IMR-90 (cell line): ENCODE measurements around the gene VAMP4. TPM values are rescaled to one million over a fixed set of nuclear protein-coding genes. Genes with fewer than 3 reads are reported as not detected.
A peak's percentile ranks its signal among the peaks of the same experiment; 100 is the strongest.

Source experiments
- ATAC-seq: fragments of 200-7000 bp; cut with Tn5 transposase; 2 replicates; pipeline ENCODE4 v1.9.1; 2020; ENCODE audit warnings: low read depth, mild to moderate bottlenecking, moderate library complexity
- BruUV-seq: library from RNA; stranded (reverse); fragments of 400-500 nt; replicated peaks from 2 replicates; lab custom pipeline; 2021; lab: Mats Ljungman, UMichigan
- CTCF ChIA-PET: fragments of 300-600 bp; formaldehyde crosslinking; extraction: SDS; loops from one replicate; lab custom pipeline; 2021; ENCODE audit warnings: antibody characterized with exemption; lab: Yijun Ruan, JAX
- POLR2A ChIA-PET: fragments of 300-600 bp; sonication (Branson Sonifier 250); formaldehyde crosslinking; loops from one replicate; lab custom pipeline; 2022; ENCODE audit warnings: antibody characterized with exemption; ENCODE audit not compliant: unreplicated experiment; lab: Charles Lee
- DNase-seq: peaks from one replicate; pipeline ENCODE4 v3.0.0; 2013
- H2AFZ ChIP-seq: replicated peaks from 2 replicates; pipeline ENCODE3; 2013; ENCODE audit warnings: low read length, mild to moderate bottlenecking; ENCODE audit not compliant: poor library complexity
- H2AK5ac ChIP-seq: 2 replicates; pipeline ENCODE4 v1.6.1; 2013; ENCODE audit warnings: low read depth, low read length, inconsistent platforms
- H2AK9ac ChIP-seq: replicated peaks from 2 replicates; pipeline ENCODE3; 2013; ENCODE audit warnings: mild to moderate bottlenecking, low read depth, low read length, moderate library complexity; ENCODE audit not compliant: poor library complexity
- H2BK120ac ChIP-seq: 2 replicates; pipeline ENCODE4 v1.6.1; 2013; ENCODE audit warnings: low read depth, low read length, inconsistent platforms
- H2BK15ac ChIP-seq: 3 replicates; pipeline ENCODE4 v1.6.1; 2013; ENCODE audit warnings: low read depth, low read length, inconsistent platforms
- H2BK20ac ChIP-seq: 2 replicates; pipeline ENCODE4 v1.6.1; 2013; ENCODE audit warnings: low read depth, mild to moderate bottlenecking, inconsistent platforms, low read length, moderate library complexity
- H2BK5ac ChIP-seq: 2 replicates; pipeline ENCODE4 v1.6.1; 2013; ENCODE audit warnings: mild to moderate bottlenecking, low read depth, low read length, inconsistent platforms; ENCODE audit not compliant: poor library complexity, severe bottlenecking
- H3K14ac ChIP-seq: replicated peaks from 2 replicates; pipeline ENCODE4 v1.6.1; 2013; ENCODE audit warnings: low read depth, low read length, inconsistent platforms
- H3K18ac ChIP-seq: 2 replicates; pipeline ENCODE4 v1.6.1; 2013; ENCODE audit warnings: low read depth, low read length, control low read depth
- H3K23ac ChIP-seq: 2 replicates; pipeline ENCODE4 v1.6.1; 2013; ENCODE audit warnings: low read depth, low read length, inconsistent platforms
- H3K27ac ChIP-seq: 2 replicates; pipeline ENCODE4 v1.5.1; 2013; ENCODE audit warnings: mild to moderate bottlenecking, control low read depth, low read length; ENCODE audit not compliant: insufficient read depth
- H3K27me3 ChIP-seq: 2 replicates; pipeline ENCODE4 v1.6.1; 2013; ENCODE audit warnings: low read length; ENCODE audit not compliant: control insufficient read depth, insufficient read depth
- H3K36me3 ChIP-seq: 2 replicates; pipeline ENCODE4 v1.6.1; 2013; ENCODE audit warnings: low read length, mixed read lengths; ENCODE audit not compliant: control insufficient read depth, insufficient read depth
- H3K4ac ChIP-seq: 2 replicates; pipeline ENCODE4 v1.6.1; 2013; ENCODE audit warnings: low read depth, low read length, inconsistent platforms
- H3K4me1 ChIP-seq: 2 replicates; pipeline ENCODE4 v1.6.1; 2013; ENCODE audit warnings: low read length, mixed read lengths; ENCODE audit not compliant: control insufficient read depth, insufficient read depth
- H3K4me2 ChIP-seq: 2 replicates; pipeline ENCODE4 v1.6.1; 2013; ENCODE audit warnings: low read depth, mild to moderate bottlenecking, control low read depth, low read length, moderate library complexity
- H3K4me3 ChIP-seq: 2 replicates; pipeline ENCODE4 v1.5.1; 2013; ENCODE audit warnings: low read depth, mild to moderate bottlenecking, control low read depth, low read length, moderate library complexity; ENCODE audit not compliant: insufficient read depth
- H3K56ac ChIP-seq: 2 replicates; pipeline ENCODE4 v1.6.1; 2013; ENCODE audit warnings: low read length, inconsistent platforms; ENCODE audit not compliant: insufficient read depth; ENCODE audit errors: extremely low read depth
- H3K79me1 ChIP-seq, 2 experiments: 2 replicates each; pipeline ENCODE4 v1.6.1; 2013; ENCODE audit warnings: low read length in 2 of 2, inconsistent platforms in 1 of 2, low read depth in 1 of 2
- H3K9ac ChIP-seq: 2 replicates; pipeline ENCODE4 v1.6.1; 2013; ENCODE audit warnings: low read depth, low read length, control low read depth
- H3K9me1 ChIP-seq: 2 replicates; pipeline ENCODE4 v1.6.1; 2013; ENCODE audit warnings: low read length, inconsistent platforms; ENCODE audit not compliant: insufficient read depth
- H3K9me3 ChIP-seq: 2 replicates; pipeline ENCODE4 v1.6.1; 2013; ENCODE audit warnings: low read length; ENCODE audit not compliant: control insufficient read depth, insufficient read depth
- H4K20me1 ChIP-seq: 2 replicates; pipeline ENCODE4 v1.6.1; 2013; ENCODE audit warnings: low read length, inconsistent platforms; ENCODE audit not compliant: insufficient read depth
- H4K5ac ChIP-seq: 2 replicates; pipeline ENCODE4 v1.6.1; 2013; ENCODE audit warnings: mild to moderate bottlenecking, low read depth, low read length, control low read depth
- H4K8ac ChIP-seq, 2 experiments: 2 replicates each; pipeline ENCODE4 v1.6.1; 2013; ENCODE audit warnings: low read depth in 2 of 2, low read length in 2 of 2, control low read depth in 1 of 2, inconsistent platforms in 1 of 2
- H4K91ac ChIP-seq: 2 replicates; pipeline ENCODE4 v1.6.1; 2013; ENCODE audit warnings: low read depth, low read length, inconsistent platforms; ENCODE audit not compliant: insufficient read depth
- MAFK ChIP-seq: IDR thresholded peaks from 2 replicates; pipeline ENCODE4 v1.6.1; 2012; ENCODE audit warnings: low read depth, low read length, improper control_type of control experiment
- MAZ ChIP-seq: IDR thresholded peaks from 2 replicates; pipeline ENCODE4 v1.6.1; 2012; ENCODE audit warnings: low read depth, mild to moderate bottlenecking, low read length, improper control_type of control experiment, moderate library complexity, borderline replicate concordance
- RAD21 ChIP-seq: IDR thresholded peaks from 2 replicates; pipeline ENCODE4 v1.6.1; 2012; ENCODE audit warnings: low read length, improper control_type of control experiment
- RCOR1 ChIP-seq: IDR thresholded peaks from 2 replicates; pipeline ENCODE4 v1.6.1; 2012; ENCODE audit warnings: mild to moderate bottlenecking, low read length, improper control_type of control experiment; ENCODE audit not compliant: insufficient replicate concordance
- WGBS, 2 experiments: methylation state at CpG; one replicate each; pipeline versions ENCODE4 v1.1.5 to v1.1.7; 2013; ENCODE audit warnings: missing lambda C conversion rate in 2 of 2; ENCODE audit not compliant: insufficient read length in 1 of 2; ENCODE audit errors: extremely low coverage in 2 of 2; 5-methylcytosine and 5-hydroxymethylcytosine counted together
- dilution Hi-C: fragments of 300-500 bp; cut with HindIII; formaldehyde crosslinking; loops from one replicate; pipeline ENCODE4 v1.14.3; 2018; ENCODE audit warnings: low sequenced_read_pairs; ENCODE audit not compliant: unreplicated experiment
- in situ Hi-C: fragments of 300-500 bp; cut with MboI; formaldehyde crosslinking; loops from 3 replicates; pipeline ENCODE4 v1.14.3; 2019; ENCODE audit warnings: low sequenced_read_pairs, inconsistent platforms, mixed read lengths
- intact Hi-C: fragments of 100-400 bp; cut with micrococcal nuclease; formaldehyde crosslinking; loops from 2 replicates; pipeline ENCODE4 v1.10.0; 2022
- polyA plus RNA-seq, 3 experiments: library from polyadenylated mRNA; depleted of rRNA; stranded (reverse); fragments of >200 nt; gene quantifications; 2 replicates each; pipeline ENCODE4 v1.2.3, GENCODE V29; 2012; ENCODE audit warnings: low replicate concordance in 1 of 3
- total RNA-seq: library from RNA; depleted of rRNA; stranded (reverse); fragments of >200 nt; gene quantifications from 2 replicates; pipeline ENCODE4 v1.2.3, GENCODE V29; 2012
- TF ChIP-seq, protein P1 (sequence below): fragments of 150-350 bp; IDR thresholded peaks from 2 replicates; pipeline ENCODE4 v1.6.1; 2017; ENCODE audit warnings: mild to moderate bottlenecking, antibody characterized with exemption, low read length, low read depth
- TF ChIP-seq, protein P2 (sequence below): conservative IDR thresholded peaks from 2 replicates; pipeline ENCODE4 v1.5.1; 2012; ENCODE audit warnings: mild to moderate bottlenecking, low read depth, low read length, improper control_type of control experiment

The VAMP4 gene
- total and polyA plus RNA-seq, 2 of the 4 experiments (the other 2 are of a cell fraction): 3.4 to 5.4 TPM

DNA sequence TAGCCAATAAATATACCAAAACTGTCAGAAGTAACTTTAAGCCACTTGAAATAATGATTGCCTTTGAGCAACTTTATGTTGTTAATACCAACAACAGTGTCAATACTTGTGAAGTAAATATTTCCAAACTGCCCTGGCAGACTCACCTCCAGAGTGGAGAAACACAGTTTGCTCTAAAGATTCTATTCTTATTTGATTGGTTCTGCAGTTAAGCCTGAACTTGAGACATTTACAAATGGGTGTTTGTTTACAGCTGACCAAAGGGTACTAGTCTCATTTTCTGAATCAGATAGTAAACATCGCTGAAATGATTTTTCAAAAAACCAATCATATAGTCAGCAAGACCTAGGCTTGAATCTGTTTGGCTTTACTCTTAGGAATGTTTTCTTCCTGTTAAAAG, 88.1 kb downstream of the VAMP4 start:
- DNase-seq (no peak), ATAC-seq (peak; percentile 16; the same call in 1 of the 2 replicates)
- no peaks in the 10 kb centered on the region for H4K20me1 ChIP-seq
- TF ChIP-seq MAZ (no peak), RCOR1 (no peak), MAFK (no peak), RAD21 (no peak)
- TF ChIP-seq, protein P1, sequence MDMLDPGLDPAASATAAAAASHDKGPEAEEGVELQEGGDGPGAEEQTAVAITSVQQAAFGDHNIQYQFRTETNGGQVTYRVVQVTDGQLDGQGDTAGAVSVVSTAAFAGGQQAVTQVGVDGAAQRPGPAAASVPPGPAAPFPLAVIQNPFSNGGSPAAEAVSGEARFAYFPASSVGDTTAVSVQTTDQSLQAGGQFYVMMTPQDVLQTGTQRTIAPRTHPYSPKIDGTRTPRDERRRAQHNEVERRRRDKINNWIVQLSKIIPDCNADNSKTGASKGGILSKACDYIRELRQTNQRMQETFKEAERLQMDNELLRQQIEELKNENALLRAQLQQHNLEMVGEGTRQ: no peak
- TF ChIP-seq, protein P2, sequence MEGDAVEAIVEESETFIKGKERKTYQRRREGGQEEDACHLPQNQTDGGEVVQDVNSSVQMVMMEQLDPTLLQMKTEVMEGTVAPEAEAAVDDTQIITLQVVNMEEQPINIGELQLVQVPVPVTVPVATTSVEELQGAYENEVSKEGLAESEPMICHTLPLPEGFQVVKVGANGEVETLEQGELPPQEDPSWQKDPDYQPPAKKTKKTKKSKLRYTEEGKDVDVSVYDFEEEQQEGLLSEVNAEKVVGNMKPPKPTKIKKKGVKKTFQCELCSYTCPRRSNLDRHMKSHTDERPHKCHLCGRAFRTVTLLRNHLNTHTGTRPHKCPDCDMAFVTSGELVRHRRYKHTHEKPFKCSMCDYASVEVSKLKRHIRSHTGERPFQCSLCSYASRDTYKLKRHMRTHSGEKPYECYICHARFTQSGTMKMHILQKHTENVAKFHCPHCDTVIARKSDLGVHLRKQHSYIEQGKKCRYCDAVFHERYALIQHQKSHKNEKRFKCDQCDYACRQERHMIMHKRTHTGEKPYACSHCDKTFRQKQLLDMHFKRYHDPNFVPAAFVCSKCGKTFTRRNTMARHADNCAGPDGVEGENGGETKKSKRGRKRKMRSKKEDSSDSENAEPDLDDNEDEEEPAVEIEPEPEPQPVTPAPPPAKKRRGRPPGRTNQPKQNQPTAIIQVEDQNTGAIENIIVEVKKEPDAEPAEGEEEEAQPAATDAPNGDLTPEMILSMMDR: no peak
- ChIA-PET POLR2A (no interaction called here), CTCF (interaction anchor here (2.0 to 2.3 kb wide), 3 partner anchors 9 to 332 kb away, joined by 6 to 23 read pairs (median 9); no protein-coding TSS in a partner anchor)
- no peak overlapping the region for H2BK5ac ChIP-seq
- in situ Hi-C loops: no loop called here
- H4K91ac ChIP-seq: no peak overlapping the region
- no peak overlapping the region for H2AK5ac ChIP-seq
- H4K8ac ChIP-seq: no peak overlapping the region
- H2BK15ac ChIP-seq: no peak overlapping the region
- no peak overlapping the region for H2BK120ac ChIP-seq
- no peak overlapping the region for H2BK20ac ChIP-seq
- H3K36me3 ChIP-seq: no peaks in the 10 kb centered on the region
- no peak overlapping the region for H4K5ac ChIP-seq
- no peak overlapping the region for H2AK9ac ChIP-seq
- no peaks in the 10 kb centered on the region for H3K79me1 ChIP-seq
- no peak overlapping the region for H3K4ac ChIP-seq
- H2AFZ ChIP-seq: no peak overlapping the region
- H3K9me1 ChIP-seq: peaks cover 7% of the 10 kb centered on the region; the same call in 1 of the 2 replicates
- intact Hi-C loops: no loop called here
- H3K27me3 ChIP-seq: peaks cover 4% of the 10 kb centered on the region
- H3K14ac ChIP-seq: no peak overlapping the region
- no peak overlapping the region for H3K18ac ChIP-seq
- H3K4me2 ChIP-seq: no peak overlapping the region
- H3K27ac ChIP-seq: no peak overlapping the region
- H3K4me3 ChIP-seq: no peak overlapping the region
- dilution Hi-C loops: no loop called here
- no peak overlapping the region for H3K9ac ChIP-seq
- H3K23ac ChIP-seq: no peak overlapping the region
- H3K9me3 ChIP-seq: no peaks in the 10 kb centered on the region
- H3K56ac ChIP-seq: no peak overlapping the region
- no CpG with 5 or more reads among the region's 1 CpG for WGBS, 2 experiments
- H3K4me1 ChIP-seq: peaks cover 8% of the 10 kb centered on the region
- BruUV-seq: no TSS peak
